Keratinocyte (primary cell): ENCODE results near the gene SLCO2B1. TPM values are rescaled to one million over a fixed set of nuclear protein-coding genes. Genes with fewer than 3 reads are reported as not detected.

Experiments used
- DNase-seq: peaks from one replicate; pipeline ENCODE4 v3.0.0-alpha.2; 2011; ENCODE audit warnings: low read depth, missing footprints, low spot score
- FAIRE-seq: peaks from 2 replicates; lab custom pipeline; 2011; peaks lifted over from hg19 to GRCh38; lab: Jason Lieb, UNC
- H2AFZ ChIP-seq: 2 replicates; pipeline ENCODE4 v1.6.0; 2012; ENCODE audit warnings: low read length, control low read depth, inconsistent platforms; ENCODE audit not compliant: control insufficient read depth
- H3K27ac ChIP-seq: 2 replicates; pipeline ENCODE4 v1.5.1; 2011; ENCODE audit warnings: low read length; ENCODE audit not compliant: control insufficient read depth, insufficient read depth
- H3K27me3 ChIP-seq: 3 replicates; pipeline ENCODE4 v1.6.0; 2011; ENCODE audit warnings: low read length; ENCODE audit not compliant: control insufficient read depth, insufficient read depth; ENCODE audit errors: extremely low read depth
- H3K36me3 ChIP-seq, 2 experiments: 2 replicates in 1 of 2; 3 replicates in 1 of 2; pipeline ENCODE4 v1.5.1; 2011; ENCODE audit warnings: low read length in 2 of 2, mild to moderate bottlenecking in 1 of 2; ENCODE audit not compliant: control insufficient read depth in 2 of 2, insufficient read depth in 2 of 2; ENCODE audit errors: extremely low read depth in 1 of 2
- H3K4me1 ChIP-seq: 3 replicates; pipeline ENCODE4 v1.5.1; 2011; ENCODE audit warnings: low read length; ENCODE audit not compliant: control insufficient read depth, insufficient read depth; ENCODE audit errors: extremely low read depth
- H3K4me2 ChIP-seq: 3 replicates; pipeline ENCODE4 v1.6.0; 2011; ENCODE audit warnings: low read depth, low read length; ENCODE audit not compliant: control insufficient read depth, insufficient read depth; ENCODE audit errors: extremely low read depth
- H3K4me3 ChIP-seq, 3 experiments: fragments of 200-600 bp in 1 of 3; sonication (generic) in 1 of 3; 2 replicates in 2 of 3; 3 replicates in 1 of 3; pipeline ENCODE4 v1.5.1; 2011 to 2016; ENCODE audit warnings: low read length in 3 of 3, mild to moderate bottlenecking in 3 of 3, control low read depth in 2 of 3, inconsistent platforms in 1 of 3, low read depth in 1 of 3, mixed read lengths in 1 of 3, mixed run types in 1 of 3, moderate library complexity in 1 of 3; ENCODE audit not compliant: control insufficient read depth in 2 of 3, insufficient read depth in 2 of 3; ENCODE audit errors: extremely low read depth in 1 of 3
- H3K79me2 ChIP-seq: 2 replicates; pipeline ENCODE4 v1.6.0; 2012; ENCODE audit warnings: low read length; ENCODE audit not compliant: control insufficient read depth, insufficient read depth
- H3K9ac ChIP-seq: 3 replicates; pipeline ENCODE4 v1.6.0; 2011; ENCODE audit warnings: low read length; ENCODE audit not compliant: control insufficient read depth, insufficient read depth; ENCODE audit errors: extremely low read depth
- H3K9me1 ChIP-seq: 3 replicates; pipeline ENCODE4 v1.6.0; 2011; ENCODE audit warnings: low read length; ENCODE audit not compliant: control insufficient read depth, insufficient read depth; ENCODE audit errors: extremely low read depth
- H3K9me3 ChIP-seq: 2 replicates; pipeline ENCODE4 v1.5.1; 2012; ENCODE audit warnings: low read depth, low read length; ENCODE audit not compliant: control insufficient read depth
- H4K20me1 ChIP-seq: 3 replicates; pipeline ENCODE4 v1.6.0; 2011; ENCODE audit warnings: low read length; ENCODE audit not compliant: control insufficient read depth, insufficient read depth; ENCODE audit errors: extremely low read depth
- EZH2 ChIP-seq: IDR thresholded peaks from one replicate; pipeline ENCODE4 v1.6.1; 2012; ENCODE audit warnings: inconsistent platforms, mild to moderate bottlenecking, low read length, moderate library complexity
- dilution Hi-C: fragments of 300-500 bp; cut with MboI; formaldehyde crosslinking; loops from one replicate; pipeline ENCODE4 v1.7.0; 2020; ENCODE audit warnings: low sequenced_read_pairs; ENCODE audit not compliant: extremely low pct_ligation_motif_present
- polyA plus RNA-seq, 5 experiments: library from polyadenylated mRNA; depleted of rRNA in 3 of 5; stranded (reverse) in 3 of 5; stranded (forward) in 1 of 5; unstranded in 1 of 5; fragments of >200 nt; gene quantifications; 1 replicate in 1 of 5; 2 replicates in 3 of 5; 3 replicates in 1 of 5; pipeline versions ENCODE4 v1.2.1 to v1.2.3, GENCODE V29; 2011 to 2012; ENCODE audit warnings: missing spikeins in 2 of 5, low read depth in 1 of 5, low replicate concordance in 1 of 5
- TF ChIP-seq, protein P1 (sequence below), 3 experiments: IDR thresholded peaks in 1 of 3; conservative IDR thresholded peaks in 1 of 3; optimal IDR thresholded peaks in 1 of 3; 2 replicates in 2 of 3; 3 replicates in 1 of 3; pipeline versions ENCODE3 to v1.5.1; 2011; ENCODE audit warnings: low read length in 3 of 3, mild to moderate bottlenecking in 3 of 3, moderate library complexity in 2 of 3, control low read depth in 1 of 3, inconsistent platforms in 1 of 3; ENCODE audit not compliant: insufficient read depth in 2 of 3; ENCODE audit errors: extremely low read depth in 1 of 3

The SLCO2B1 gene
- polyA plus RNA-seq, 1 donor (not counting 4 experiments of a cell fraction or from before 2014, with no cell fraction given) = not detected

DNA sequence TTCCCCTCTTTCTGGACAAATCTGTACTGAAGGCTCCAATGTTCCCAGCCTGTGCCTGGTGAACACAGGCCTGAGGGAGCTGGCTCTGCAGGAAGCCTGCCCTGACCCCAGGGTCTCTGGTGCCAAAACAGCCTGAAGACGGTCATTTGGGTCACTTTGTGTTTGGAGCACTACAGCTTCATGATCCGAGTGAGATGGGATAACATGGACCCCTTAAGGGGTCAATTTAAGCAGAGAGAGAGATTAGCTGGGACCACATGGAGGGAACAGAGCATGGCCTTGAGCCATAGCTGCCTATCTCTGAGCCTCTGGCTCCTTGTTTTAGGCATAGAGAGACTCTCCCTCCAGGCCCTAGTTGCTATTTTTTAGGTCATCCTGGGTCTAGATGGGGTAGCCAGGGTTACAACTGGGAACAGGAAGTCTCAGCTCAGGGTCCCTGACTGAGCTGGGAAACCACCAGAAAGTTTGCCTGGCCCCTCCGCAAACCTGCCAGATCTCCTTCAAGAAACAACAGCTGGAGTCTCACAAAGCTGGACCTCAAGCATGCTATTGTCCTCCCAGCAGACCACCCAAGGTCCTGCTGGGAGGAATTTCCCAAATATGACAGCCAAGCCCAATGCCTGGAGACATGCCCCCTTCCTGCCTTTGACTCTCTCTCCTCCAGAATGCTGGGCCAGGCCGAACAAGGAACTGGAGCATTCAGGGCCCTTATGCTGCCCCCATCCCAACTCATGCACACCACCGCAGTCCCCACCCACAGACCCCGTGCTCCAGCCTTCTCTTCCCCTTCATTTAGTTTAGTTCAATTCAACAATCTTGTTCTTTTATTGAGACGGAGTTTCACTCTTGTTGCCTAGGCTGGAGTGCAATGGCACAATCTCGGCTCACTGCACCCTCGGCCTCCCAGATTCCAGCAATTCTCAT lies 4.0 kb downstream of the SLCO2B1 start:
- no peak overlapping the region for H3K4me2 ChIP-seq
- no peak overlapping the region for H2AFZ ChIP-seq
- DNase-seq = no peak
- H4K20me1 ChIP-seq = no peaks in the 10 kb centered on the region
- dilution Hi-C loops = no loop called here
- TF ChIP-seq, protein P1, sequence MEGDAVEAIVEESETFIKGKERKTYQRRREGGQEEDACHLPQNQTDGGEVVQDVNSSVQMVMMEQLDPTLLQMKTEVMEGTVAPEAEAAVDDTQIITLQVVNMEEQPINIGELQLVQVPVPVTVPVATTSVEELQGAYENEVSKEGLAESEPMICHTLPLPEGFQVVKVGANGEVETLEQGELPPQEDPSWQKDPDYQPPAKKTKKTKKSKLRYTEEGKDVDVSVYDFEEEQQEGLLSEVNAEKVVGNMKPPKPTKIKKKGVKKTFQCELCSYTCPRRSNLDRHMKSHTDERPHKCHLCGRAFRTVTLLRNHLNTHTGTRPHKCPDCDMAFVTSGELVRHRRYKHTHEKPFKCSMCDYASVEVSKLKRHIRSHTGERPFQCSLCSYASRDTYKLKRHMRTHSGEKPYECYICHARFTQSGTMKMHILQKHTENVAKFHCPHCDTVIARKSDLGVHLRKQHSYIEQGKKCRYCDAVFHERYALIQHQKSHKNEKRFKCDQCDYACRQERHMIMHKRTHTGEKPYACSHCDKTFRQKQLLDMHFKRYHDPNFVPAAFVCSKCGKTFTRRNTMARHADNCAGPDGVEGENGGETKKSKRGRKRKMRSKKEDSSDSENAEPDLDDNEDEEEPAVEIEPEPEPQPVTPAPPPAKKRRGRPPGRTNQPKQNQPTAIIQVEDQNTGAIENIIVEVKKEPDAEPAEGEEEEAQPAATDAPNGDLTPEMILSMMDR (optimal IDR thresholded peaks at IDR 0.05 in 1 of 3, IDR thresholded peaks at IDR 0.05 in 1 of 3, conservative IDR thresholded peaks at IDR 0.05 in 1 of 3; ENCODE audit: extremely low read depth in 1 of 3, insufficient read depth in 2 of 3, low read length in 3 of 3) = no peak
- TF ChIP-seq EZH2 = no peak
- FAIRE-seq = no peak
- no peaks in the 10 kb centered on the region for H3K9me3 ChIP-seq
- H3K27me3 ChIP-seq = peaks cover 31% of the 10 kb centered on the region
- H3K4me1 ChIP-seq = peaks cover 9% of the 10 kb centered on the region
- no peak overlapping the region for H3K9ac ChIP-seq
- H3K9me1 ChIP-seq = no peaks in the 10 kb centered on the region
- H3K79me2 ChIP-seq = no peaks in the 10 kb centered on the region
- H3K36me3 ChIP-seq = no peaks in the 10 kb centered on the region
- no peak overlapping the region for H3K4me3 ChIP-seq
- no peak overlapping the region for H3K27ac ChIP-seq

GRCh38 chr11:75155570-75156422 lies 4.9 kb downstream of the SLCO2B1 start:
- DNase-seq = no peak
- TF ChIP-seq, protein P1 (optimal IDR thresholded peaks at IDR 0.05 in 1 of 3, IDR thresholded peaks at IDR 0.05 in 1 of 3, conservative IDR thresholded peaks at IDR 0.05 in 1 of 3; ENCODE audit: extremely low read depth in 1 of 3, insufficient read depth in 2 of 3, low read length in 3 of 3) = no peak
- TF ChIP-seq EZH2 = no peak
- Histone ChIP-seq H3K9ac (no peak overlapping the region), H3K9me1 (no peaks in the 10 kb centered on the region), H4K20me1 (no peaks in the 10 kb centered on the region), H3K9me3 (no peaks in the 10 kb centered on the region), H2AFZ (no peak overlapping the region), H3K79me2 (no peaks in the 10 kb centered on the region), H3K27me3 (peaks cover 23% of the 10 kb centered on the region), H3K36me3 (no peaks in the 10 kb centered on the region), H3K4me1 (peaks cover 8% of the 10 kb centered on the region), H3K4me2 (no peak overlapping the region), H3K4me3 (no peak overlapping the region), H3K27ac (no peak overlapping the region)
- dilution Hi-C loops = no loop called here
- no peak for FAIRE-seq
